Type B pancreatic cell (in vitro differentiated cells): Measurements from ENCODE around the gene CADM4. TPM values are rescaled to one million over a fixed set of nuclear protein-coding genes. Genes with fewer than 3 reads are reported as not detected.
"Not testable (repeated sequence)": the region's sequence is repeated elsewhere in the genome, so short reads cannot be mapped to it uniquely, and the experiment has no call there.

Source experiments
- DNase-seq: peaks from one replicate; pipeline ENCODE4 v3.0.0; 2021; ENCODE audit warnings: mixed read lengths; ENCODE audit not compliant: unreplicated experiment; ENCODE audit errors: extremely low spot score
- H3K27ac Mint-ChIP-seq: 2 replicates; pipeline ENCODE4 v1.8.0; 2021; ENCODE audit warnings: mild to moderate bottlenecking, mixed read lengths
- H3K27me3 Mint-ChIP-seq: 2 replicates; pipeline ENCODE4 v1.8.0; 2021; ENCODE audit warnings: mixed read lengths
- H3K36me3 Mint-ChIP-seq: 2 replicates; pipeline ENCODE4 v1.8.0; 2021; ENCODE audit warnings: mixed read lengths
- H3K4me1 Mint-ChIP-seq: one replicate; pipeline ENCODE4 v1.8.0; 2021; ENCODE audit warnings: mixed read lengths; ENCODE audit not compliant: unreplicated experiment
- H3K4me3 Mint-ChIP-seq: 2 replicates; pipeline ENCODE4 v1.8.0; 2021; ENCODE audit warnings: mild to moderate bottlenecking, mixed read lengths
- H3K9me3 Mint-ChIP-seq: 2 replicates; pipeline ENCODE4 v1.8.0; 2021; ENCODE audit warnings: mixed read lengths
- total RNA-seq: library from RNA; stranded (reverse); gene quantifications from 2 replicates; pipeline ENCODE4 v1.2.1, GENCODE V29; 2021; ENCODE audit warnings: low replicate concordance
- TF ChIP-seq, protein P1 (sequence below): fragments of 200-600 bp; sonication (generic); conservative IDR thresholded peaks from 2 replicates; pipeline ENCODE4 v1.5.0; 2021; ENCODE audit warnings: antibody characterized with exemption, mild to moderate bottlenecking

CADM4 gene
- total RNA-seq, 1 donor from 2014 or later, result 37.9 TPM

DNA sequence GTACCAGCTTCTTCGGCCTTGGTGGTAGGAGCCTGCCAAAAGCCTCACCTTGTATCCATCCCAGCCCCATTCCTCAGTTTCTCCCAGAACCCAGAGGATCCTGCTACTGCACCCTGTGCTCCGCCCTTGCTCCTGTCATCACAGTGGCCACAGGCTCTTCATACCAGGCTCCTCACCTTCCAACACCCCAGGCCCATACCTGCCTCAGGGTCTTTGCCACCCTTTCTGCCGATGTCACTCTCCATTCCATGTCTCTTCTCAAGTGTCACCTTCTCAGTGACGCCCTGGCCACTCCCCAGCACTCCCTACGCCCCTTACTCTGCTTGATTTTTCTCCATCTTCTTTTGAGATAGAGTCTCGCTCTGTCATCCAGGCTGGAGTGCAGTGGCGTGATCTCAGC is 29.8 kb downstream of the CADM4 start:
- no peaks in the 10 kb centered on the region for H3K9me3 Mint-ChIP-seq
- no peaks in the 10 kb centered on the region for H3K27me3 Mint-ChIP-seq
- TF ChIP-seq, protein P1, sequence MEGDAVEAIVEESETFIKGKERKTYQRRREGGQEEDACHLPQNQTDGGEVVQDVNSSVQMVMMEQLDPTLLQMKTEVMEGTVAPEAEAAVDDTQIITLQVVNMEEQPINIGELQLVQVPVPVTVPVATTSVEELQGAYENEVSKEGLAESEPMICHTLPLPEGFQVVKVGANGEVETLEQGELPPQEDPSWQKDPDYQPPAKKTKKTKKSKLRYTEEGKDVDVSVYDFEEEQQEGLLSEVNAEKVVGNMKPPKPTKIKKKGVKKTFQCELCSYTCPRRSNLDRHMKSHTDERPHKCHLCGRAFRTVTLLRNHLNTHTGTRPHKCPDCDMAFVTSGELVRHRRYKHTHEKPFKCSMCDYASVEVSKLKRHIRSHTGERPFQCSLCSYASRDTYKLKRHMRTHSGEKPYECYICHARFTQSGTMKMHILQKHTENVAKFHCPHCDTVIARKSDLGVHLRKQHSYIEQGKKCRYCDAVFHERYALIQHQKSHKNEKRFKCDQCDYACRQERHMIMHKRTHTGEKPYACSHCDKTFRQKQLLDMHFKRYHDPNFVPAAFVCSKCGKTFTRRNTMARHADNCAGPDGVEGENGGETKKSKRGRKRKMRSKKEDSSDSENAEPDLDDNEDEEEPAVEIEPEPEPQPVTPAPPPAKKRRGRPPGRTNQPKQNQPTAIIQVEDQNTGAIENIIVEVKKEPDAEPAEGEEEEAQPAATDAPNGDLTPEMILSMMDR, result no peak
- H3K4me1 Mint-ChIP-seq, result peaks cover 12% of the 10 kb centered on the region
- H3K27ac Mint-ChIP-seq, result no peak overlapping the region
- DNase-seq, result no peak
- H3K4me3 Mint-ChIP-seq, result no peak overlapping the region
- H3K36me3 Mint-ChIP-seq, result peaks cover 31% of the 10 kb centered on the region

GRCh38 chr19:43607238-43608205 is 32.1 kb downstream of the CADM4 start:
- no peak for DNase-seq
- Mint-ChIP-seq H3K36me3 (peaks cover 17% of the 10 kb centered on the region), H3K9me3 (no peaks in the 10 kb centered on the region), H3K4me1 (peaks cover 12% of the 10 kb centered on the region), H3K27me3 (no peaks in the 10 kb centered on the region), H3K4me3 (no peak overlapping the region), H3K27ac (no peak overlapping the region)
- TF ChIP-seq, protein P1, result no peak

GRCh38 chr19:43606569-43607229 is 33.0 kb downstream of the CADM4 start:
- Mint-ChIP-seq H3K4me3 (no peak overlapping the region), H3K9me3 (no peaks in the 10 kb centered on the region), H3K4me1 (peaks cover 9% of the 10 kb centered on the region), H3K36me3 (peaks cover 10% of the 10 kb centered on the region), H3K27me3 (no peaks in the 10 kb centered on the region), H3K27ac (no peak overlapping the region)
- no peak for DNase-seq
- TF ChIP-seq, protein P1, result no peak

DNA sequence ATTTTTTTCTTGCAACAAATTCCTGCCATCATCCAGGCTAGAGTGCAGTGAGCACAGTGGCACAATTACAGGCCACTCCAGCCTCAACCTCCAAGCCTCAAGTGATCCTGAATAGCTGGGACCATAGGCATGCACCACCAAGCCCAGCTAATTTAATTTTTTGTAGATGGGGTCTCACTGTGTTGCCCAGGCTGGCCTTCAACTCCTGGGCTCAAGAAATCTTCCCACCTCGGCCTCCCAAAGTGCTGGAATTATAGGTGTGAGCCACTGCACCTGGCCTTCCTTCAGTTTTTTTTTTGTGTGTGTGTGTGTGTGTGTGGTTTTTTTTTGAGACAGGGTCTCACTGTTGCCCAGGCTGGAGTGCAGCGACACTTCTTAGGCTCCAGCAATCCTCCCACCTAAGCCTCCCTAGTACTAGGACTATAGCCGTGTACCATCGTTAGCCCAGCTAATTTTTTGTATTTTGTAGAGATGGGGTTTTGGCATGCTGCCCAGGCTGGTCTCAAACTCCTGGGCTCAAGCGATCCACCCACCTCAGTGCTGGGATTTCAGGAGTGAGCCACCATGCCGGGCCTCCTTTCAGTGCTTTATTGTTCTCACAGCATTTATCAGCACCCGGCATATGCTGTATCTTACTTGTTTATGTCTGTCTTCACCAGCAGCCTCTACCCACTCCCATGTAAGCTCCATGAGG is 33.6 kb downstream of the CADM4 start:
- Mint-ChIP-seq H3K27me3 (no peaks in the 10 kb centered on the region), H3K36me3 (peaks cover 9% of the 10 kb centered on the region), H3K27ac (no peak overlapping the region), H3K4me3 (no peak overlapping the region), H3K4me1 (peaks cover 6% of the 10 kb centered on the region), H3K9me3 (no peaks in the 10 kb centered on the region)
- no peak for DNase-seq
- TF ChIP-seq, protein P1, result no peak

DNA sequence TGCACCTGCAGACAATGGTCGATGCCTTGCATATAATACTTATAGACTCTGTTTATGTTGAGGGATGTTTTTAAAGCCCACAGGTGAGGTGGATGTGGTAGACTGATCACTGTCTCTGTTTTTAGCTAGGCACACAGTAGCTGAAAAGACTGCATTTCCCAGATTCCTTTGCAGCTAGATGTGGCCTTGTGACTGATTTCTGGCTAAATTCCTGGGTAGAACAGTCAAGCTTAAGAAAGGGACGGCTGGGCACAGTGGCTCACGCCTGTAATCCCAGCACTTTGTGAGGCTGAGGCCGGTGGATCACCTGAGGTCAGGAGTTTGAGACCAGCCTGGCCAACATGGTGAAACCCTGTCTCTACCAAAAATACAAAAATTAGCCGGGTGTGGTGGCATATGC is 39.3 kb downstream of the CADM4 start:
- H3K27me3 Mint-ChIP-seq, H3K36me3 Mint-ChIP-seq, H3K4me3 Mint-ChIP-seq, DNase-seq, H3K9me3 Mint-ChIP-seq, H3K27ac Mint-ChIP-seq: not testable (repeated sequence)
- H3K4me1 Mint-ChIP-seq, result peaks cover 18% of the 10 kb centered on the region
